ENCODE measurements around the gene CACNA1G.

The CACNA1G gene

DNA sequence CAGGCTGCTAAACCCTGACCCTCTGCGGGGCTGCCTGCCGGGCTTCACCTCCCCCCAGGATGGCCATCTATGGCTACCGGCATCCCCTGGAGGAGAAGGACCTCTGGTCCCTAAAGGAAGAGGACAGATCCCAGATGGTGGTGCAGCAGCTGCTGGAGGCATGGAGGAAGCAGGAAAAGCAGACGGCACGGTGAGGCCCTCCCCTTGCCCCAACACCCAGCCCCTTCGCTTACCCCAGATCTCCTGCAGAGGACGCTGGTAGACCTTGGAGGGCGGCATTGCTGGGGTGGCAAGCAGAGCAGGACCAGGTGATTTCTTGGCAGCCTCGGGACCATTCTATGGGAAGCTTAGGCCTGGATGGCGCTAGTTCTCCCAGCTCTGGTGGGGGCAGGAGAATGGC is 98.7 kb downstream of the CACNA1G start:
- DNase-seq = no peak

- no peak for DNase-seq
These were observed 99.7 kb downstream of the CACNA1G start for GRCh38 chr17:50660042-50660886.

GRCh38 chr17:50660887-50661345 is 100.4 kb downstream of the CACNA1G start:
- DNase-seq = no peak

DNA sequence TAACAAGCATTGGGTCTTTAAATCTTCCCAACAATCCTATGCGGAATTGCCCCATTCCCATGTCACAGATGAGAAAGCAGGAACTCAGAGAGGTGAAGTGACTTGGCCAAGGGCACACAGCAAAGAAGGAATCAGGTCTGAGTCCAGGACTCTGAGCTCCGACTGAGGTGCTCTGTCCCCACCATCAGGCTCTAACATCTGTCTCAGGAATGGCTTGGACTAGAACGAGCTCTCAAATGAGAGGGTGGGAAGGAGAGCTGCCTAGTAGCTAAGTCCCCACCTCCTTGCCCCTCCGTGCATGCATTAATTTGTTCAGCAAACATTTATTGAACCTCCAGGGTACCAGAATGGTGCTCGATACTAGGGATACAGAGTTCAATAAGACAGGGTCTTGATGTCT is 100.8 kb downstream of the CACNA1G start:
- no peak for DNase-seq

DNA sequence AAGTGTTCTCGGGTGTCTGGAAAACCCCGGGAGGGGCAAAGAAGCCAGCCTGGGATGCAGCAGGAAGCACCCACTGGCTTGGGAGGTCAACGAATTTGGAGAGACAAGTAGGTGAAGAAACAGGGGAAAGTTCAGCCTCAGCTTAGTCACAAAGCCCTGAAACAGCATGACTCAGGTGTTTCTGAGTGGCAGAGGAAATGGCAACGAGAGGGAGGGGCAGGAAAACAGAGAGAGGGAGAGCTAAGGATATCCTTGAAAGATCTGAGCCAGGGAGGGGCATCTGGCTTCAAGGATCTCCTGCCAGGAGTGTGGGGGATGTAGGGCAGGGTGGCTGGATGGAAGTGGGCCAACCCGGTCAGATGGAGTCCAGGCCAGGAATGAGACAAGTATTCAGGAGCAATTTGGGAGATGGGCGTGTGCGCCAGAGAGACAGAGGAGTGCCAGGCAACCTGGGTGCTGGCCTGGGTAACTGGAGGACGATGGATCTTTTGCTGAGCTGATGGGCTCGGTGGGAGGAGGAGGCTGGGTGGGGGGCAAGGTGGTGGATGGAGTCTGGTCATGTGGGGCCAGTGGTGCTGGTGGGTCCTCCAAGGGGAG is 101.4 kb downstream of the CACNA1G start:
- no peak for DNase-seq

- no peak for DNase-seq
These were observed 102.2 kb downstream of the CACNA1G start for GRCh38 chr17:50662632-50663225.

DNA sequence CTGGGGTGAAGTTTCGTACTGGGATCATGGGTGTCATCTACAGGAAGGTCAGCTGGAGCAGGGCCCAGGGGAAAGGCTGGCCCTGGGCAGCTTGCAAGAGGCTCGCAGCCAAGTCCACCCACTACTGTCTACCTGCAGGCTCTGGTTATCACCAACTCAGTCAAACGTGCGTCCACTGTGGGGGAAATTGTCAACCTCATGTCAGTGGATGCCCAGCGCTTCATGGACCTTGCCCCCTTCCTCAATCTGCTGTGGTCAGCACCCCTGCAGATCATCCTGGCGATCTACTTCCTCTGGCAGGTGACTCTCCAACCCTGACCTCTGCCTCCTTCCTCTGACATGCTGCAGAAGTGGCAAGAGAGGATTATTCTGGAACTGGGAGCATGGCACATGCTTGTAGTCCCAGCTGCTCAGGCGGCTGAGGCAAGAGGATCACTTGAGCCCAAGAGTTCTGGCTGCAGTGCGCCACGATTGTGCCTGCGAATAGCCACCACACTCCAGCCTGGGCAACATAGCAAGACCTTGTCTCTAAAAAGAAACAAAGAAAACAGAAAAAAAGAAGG is 103.4 kb downstream of the CACNA1G start:
- DNase-seq = no peak

DNA sequence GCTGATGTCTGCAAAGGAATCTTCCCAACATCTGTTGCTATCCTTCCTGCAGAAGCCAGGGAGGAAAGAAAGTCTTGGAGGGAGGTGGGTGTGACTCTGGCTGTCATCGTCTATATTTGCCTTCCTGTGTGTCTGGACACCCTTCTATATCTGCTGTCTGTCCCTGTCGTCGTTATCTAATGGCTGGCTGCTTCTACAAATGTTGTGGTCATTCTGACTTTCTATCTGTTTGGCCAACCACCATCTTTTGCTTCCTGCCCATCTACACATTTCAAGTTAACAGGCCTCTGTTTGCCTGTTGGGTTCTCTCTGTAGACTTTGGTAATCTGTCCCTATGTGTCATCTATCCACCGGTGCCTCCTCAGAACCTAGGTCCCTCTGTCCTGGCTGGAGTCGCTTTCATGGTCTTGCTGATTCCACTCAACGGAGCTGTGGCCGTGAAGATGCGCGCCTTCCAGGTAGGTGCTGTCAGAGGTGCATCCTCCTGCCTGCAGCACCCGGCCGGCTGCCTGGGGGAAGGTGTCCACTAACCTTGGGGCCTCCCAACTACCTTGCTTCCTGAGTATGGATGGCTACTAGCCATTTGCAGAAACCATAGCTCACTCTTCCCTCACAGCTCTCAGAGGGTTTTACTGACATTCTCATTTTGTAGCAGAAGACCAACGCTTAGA is 104.4 kb downstream of the CACNA1G start:
- DNase-seq = no peak

DNA sequence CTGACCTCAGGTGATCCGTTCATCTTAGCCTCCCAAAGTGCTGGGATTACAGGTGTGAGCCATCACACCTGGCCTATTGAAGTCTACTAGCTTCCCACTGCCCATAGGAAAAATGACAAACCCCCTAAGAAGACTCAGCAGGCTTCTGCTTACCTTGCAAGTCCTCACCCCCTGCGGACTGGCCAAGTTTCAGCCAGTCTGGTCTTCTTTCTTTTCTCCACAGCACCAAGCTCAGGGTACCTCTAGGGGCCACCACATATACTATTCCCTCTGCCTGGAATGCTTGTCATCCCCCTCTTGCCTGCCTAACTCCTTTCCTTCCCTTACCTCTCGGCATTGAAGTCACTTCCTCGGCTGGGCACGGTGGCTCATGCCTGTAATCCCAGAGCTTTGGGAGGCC is 105.3 kb downstream of the CACNA1G start:
- no peak for DNase-seq

DNA sequence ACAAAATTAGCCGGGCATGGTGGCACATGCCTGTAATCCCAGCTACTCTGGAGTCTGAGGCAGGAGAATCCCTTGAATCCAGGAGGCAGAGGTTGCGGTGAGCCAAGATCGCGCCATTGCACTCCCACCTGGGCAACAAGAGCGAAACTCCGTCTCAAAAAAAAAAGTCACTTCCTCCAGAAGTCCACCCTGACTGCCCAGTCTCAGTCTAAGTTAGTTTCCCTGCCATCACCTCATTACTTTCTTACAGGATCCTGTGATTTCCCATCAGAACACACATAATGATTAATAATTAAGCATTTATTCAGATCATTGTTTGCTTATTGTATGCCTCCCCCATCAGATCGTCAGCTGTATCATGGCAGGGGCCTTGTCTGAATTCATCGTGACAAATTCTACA is 105.8 kb downstream of the CACNA1G start:
- DNase-seq = no peak

- DNase-seq = no peak
These were observed 106.9 kb downstream of the CACNA1G start for GRCh38 chr17:50667259-50668024.

GRCh38 chr17:50668025-50668837 is 107.7 kb downstream of the CACNA1G start:
- no peak for DNase-seq

DNA sequence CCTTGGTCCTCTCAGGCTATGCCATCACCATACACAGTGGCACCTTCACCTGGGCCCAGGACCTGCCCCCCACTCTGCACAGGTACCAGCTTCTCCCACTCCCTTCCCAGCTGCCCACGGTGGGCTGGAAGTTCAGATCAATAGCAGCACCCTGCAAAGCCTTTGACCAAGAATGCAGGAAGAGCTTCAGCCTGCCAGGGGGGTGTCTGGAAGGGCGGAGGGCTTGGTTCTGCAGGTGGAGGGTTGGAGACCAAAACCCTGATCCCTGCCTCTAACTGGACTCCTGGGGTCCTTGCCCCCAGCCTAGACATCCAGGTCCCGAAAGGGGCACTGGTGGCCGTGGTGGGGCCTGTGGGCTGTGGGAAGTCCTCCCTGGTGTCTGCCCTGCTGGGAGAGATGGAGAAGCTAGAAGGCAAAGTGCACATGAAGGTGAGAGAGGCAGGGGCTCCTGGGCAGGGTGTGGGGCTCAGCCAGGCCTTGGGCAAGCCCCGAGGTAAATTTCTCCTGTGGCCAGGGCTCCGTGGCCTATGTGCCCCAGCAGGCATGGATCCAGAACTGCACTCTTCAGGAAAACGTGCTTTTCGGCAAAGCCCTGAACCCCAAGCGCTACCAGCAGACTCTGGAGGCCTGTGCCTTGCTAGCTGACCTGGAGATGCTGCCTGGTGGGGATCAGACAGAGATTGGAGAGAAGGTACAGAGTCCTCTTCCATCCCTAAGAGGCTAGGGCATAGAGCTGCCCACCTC is 108.5 kb downstream of the CACNA1G start:
- no peak for DNase-seq

GRCh38 chr17:50672071-50672470 is 111.6 kb downstream of the CACNA1G start:
- no peak for DNase-seq

DNA sequence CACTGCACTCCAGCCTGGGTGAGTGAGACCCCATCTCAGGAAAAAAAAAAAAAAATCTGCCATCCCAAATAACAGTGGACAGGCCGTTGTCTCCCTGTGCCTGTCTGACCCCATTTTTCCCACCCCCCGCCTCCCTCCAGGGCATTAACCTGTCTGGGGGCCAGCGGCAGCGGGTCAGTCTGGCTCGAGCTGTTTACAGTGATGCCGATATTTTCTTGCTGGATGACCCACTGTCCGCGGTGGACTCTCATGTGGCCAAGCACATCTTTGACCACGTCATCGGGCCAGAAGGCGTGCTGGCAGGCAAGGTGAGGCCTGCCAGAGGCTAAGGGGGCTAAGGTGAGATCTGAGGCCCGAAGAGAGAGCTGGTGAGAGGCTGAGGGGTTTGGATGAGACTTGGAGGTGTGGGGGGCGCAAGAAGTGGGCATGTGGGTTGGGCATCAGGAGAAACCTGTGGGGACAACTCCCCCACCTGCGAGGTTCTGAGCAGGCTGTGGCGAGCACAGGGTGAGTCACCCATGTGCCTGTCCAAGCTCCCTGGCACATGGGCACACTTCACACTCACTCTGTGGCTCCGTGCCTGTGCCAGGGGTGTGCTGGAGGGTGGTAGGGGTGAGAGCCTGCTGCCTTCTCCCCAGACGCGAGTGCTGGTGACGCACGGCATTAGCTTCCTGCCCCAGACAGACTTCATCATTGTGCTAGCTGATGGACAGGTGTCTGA is 112.5 kb downstream of the CACNA1G start:
- DNase-seq = no peak

GRCh38 chr17:50675190-50675589 is 114.7 kb downstream of the CACNA1G start:
- no peak for DNase-seq

- DNase-seq = no peak
These were observed 115.1 kb downstream of the CACNA1G start for GRCh38 chr17:50675627-50676026.

DNA sequence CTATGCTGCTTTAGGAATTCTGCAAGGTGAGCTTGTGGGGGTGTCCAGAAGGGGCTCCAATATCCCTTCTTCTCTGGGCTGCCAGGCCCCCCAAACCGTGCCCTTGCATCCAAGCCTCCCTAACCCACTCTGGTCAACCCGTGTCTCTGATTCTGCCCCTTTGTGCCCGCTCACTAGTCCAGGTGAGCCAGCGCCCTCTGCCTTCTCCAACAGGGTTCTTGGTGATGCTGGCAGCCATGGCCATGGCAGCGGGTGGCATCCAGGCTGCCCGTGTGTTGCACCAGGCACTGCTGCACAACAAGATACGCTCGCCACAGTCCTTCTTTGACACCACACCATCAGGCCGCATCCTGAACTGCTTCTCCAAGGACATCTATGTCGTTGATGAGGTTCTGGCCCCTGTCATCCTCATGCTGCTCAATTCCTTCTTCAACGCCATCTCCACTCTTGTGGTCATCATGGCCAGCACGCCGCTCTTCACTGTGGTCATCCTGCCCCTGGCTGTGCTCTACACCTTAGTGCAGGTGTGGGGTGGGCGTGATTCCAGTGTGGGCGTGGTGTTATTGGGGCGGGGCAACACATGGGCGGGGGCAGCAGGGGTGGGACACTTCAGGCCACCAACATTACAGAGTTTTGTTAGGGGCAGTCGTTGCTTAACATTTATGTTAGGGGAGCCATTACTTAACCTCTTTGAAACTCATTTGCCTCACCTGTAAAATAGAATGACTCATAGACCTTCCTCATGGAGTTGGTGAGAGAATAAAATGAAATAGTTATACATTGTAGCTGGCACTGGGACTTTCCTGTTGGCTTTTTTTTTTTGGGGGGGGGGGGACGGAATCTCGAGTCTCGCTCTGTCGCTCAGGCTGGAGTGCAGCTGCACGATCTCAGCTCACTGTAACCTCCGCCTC is 115.8 kb downstream of the CACNA1G start:
- DNase-seq = no peak
